WTC11 (cell line): ENCODE results near the gene RAB3D.

Experiments
- ATF3 ChIP-seq: sonication (generic); formaldehyde crosslinking; conservative IDR thresholded peaks from 2 replicates; pipeline ENCODE4 v1.8.1; 2022; ENCODE audit warnings: mild to moderate bottlenecking, missing genetic modification reagents
- ETV6 ChIP-seq: sonication (generic); formaldehyde crosslinking; IDR thresholded peaks from 2 replicates; pipeline ENCODE4 v1.8.1; 2022; ENCODE audit warnings: mild to moderate bottlenecking, missing genetic modification reagents
- FOXP1 ChIP-seq: sonication (generic); formaldehyde crosslinking; IDR thresholded peaks from 2 replicates; pipeline ENCODE4 v1.8.0; 2022; ENCODE audit warnings: missing genetic modification reagents, mild to moderate bottlenecking, moderate library complexity, borderline replicate concordance
- SMAD3 ChIP-seq: sonication (generic); formaldehyde crosslinking; IDR thresholded peaks from 2 replicates; pipeline ENCODE4 v1.8.0; 2022; ENCODE audit warnings: missing genetic modification reagents, mild to moderate bottlenecking, borderline replicate concordance
- ZNF263 ChIP-seq: sonication (generic); formaldehyde crosslinking; IDR thresholded peaks from 2 replicates; pipeline ENCODE4 v1.8.1; 2022; ENCODE audit warnings: low read depth, mild to moderate bottlenecking, moderate library complexity, missing genetic modification reagents
- TF ChIP-seq, protein P1 (sequence below): fragments of 200-600 bp; IDR thresholded peaks from 2 replicates; pipeline ENCODE4 v1.8.0; 2022; ENCODE audit warnings: antibody characterized with exemption
- TF ChIP-seq, protein P2 (sequence below): sonication (generic); formaldehyde crosslinking; IDR thresholded peaks from 2 replicates; pipeline ENCODE4 v1.8.1; 2023; ENCODE audit warnings: mild to moderate bottlenecking, moderate library complexity, missing genetic modification reagents

DNA sequence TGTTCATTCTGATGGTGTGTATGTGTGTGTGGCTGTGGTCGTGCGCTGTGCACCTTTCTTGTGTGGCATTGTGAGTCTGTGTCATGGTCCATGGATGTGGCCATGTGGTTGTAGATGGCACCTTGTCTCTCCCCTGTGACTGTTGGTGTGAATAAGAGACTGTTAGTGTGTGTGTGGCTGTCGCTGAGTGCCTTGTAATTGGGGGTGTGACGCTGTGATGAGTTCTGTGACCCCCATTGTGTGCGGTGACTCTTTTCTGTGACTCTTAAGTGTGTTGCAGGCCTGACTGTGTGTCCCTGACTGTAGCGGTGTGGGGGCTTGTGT, 16.6 kb upstream of the RAB3D start:
- TF ChIP-seq FOXP1 (no peak), ATF3 (CRISPR knock-in tag) (no peak), ETV6 (CRISPR knock-in tag) (no peak), ZNF263 (CRISPR knock-in tag) (no peak), SMAD3 (CRISPR knock-in tag) (no peak)
- TF ChIP-seq, protein P1, sequence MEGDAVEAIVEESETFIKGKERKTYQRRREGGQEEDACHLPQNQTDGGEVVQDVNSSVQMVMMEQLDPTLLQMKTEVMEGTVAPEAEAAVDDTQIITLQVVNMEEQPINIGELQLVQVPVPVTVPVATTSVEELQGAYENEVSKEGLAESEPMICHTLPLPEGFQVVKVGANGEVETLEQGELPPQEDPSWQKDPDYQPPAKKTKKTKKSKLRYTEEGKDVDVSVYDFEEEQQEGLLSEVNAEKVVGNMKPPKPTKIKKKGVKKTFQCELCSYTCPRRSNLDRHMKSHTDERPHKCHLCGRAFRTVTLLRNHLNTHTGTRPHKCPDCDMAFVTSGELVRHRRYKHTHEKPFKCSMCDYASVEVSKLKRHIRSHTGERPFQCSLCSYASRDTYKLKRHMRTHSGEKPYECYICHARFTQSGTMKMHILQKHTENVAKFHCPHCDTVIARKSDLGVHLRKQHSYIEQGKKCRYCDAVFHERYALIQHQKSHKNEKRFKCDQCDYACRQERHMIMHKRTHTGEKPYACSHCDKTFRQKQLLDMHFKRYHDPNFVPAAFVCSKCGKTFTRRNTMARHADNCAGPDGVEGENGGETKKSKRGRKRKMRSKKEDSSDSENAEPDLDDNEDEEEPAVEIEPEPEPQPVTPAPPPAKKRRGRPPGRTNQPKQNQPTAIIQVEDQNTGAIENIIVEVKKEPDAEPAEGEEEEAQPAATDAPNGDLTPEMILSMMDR = no peak
- TF ChIP-seq, protein P2, sequence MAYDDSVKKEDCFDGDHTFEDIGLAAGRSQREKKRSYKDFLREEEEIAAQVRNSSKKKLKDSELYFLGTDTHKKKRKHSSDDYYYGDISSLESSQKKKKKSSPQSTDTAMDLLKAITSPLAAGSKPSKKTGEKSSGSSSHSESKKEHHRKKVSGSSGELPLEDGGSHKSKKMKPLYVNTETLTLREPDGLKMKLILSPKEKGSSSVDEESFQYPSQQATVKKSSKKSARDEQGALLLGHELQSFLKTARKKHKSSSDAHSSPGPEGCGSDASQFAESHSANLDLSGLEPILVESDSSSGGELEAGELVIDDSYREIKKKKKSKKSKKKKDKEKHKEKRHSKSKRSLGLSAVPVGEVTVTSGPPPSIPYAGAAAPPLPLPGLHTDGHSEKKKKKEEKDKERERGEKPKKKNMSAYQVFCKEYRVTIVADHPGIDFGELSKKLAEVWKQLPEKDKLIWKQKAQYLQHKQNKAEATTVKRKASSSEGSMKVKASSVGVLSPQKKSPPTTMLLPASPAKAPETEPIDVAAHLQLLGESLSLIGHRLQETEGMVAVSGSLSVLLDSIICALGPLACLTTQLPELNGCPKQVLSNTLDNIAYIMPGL (CRISPR knock-in tag) = no peak
